WTC11 (cell line): ENCODE data around the gene ABI3. TPM values are rescaled to one million over a fixed set of nuclear protein-coding genes. Genes with fewer than 3 reads are reported as not detected.

Source experiments
- ATAC-seq: fragments of 200-7000 bp; cut with Tn5 transposase; 2 replicates; pipeline ENCODE4 v1.10.0; 2021; ENCODE audit warnings: mild to moderate bottlenecking, moderate library complexity
- CTCF ChIA-PET: fragments of 300-600 bp; sonication (Branson Sonifier 250); formaldehyde crosslinking; loops from one replicate; lab custom pipeline; 2021; ENCODE audit warnings: antibody characterized with exemption; lab: Charles Lee
- POLR2A ChIA-PET: fragments of 350-600 bp; sonication (Branson Sonifier 250); formaldehyde crosslinking; loops from one replicate; lab custom pipeline; 2021; ENCODE audit warnings: antibody characterized with exemption; lab: Charles Lee
- DNase-seq: peaks from one replicate; pipeline ENCODE4 v3.0.0; 2021; ENCODE audit warnings: low spot score
- H3K27ac Mint-ChIP-seq: 2 replicates; pipeline ENCODE4 v1.8.0; 2021; ENCODE audit warnings: mixed read lengths
- H3K27me3 Mint-ChIP-seq: 2 replicates; pipeline ENCODE4 v1.8.0; 2021; ENCODE audit warnings: low read depth, mild to moderate bottlenecking, moderate library complexity, mixed read lengths
- H3K36me3 Mint-ChIP-seq: 2 replicates; pipeline ENCODE4 v1.8.0; 2021; ENCODE audit warnings: mixed read lengths
- H3K4me1 Mint-ChIP-seq: 2 replicates; pipeline ENCODE4 v1.8.0; 2022; ENCODE audit warnings: mixed read lengths
- H3K4me3 Mint-ChIP-seq: 2 replicates; pipeline ENCODE4 v1.8.0; 2021; ENCODE audit warnings: mild to moderate bottlenecking, moderate library complexity, mixed read lengths
- H3K9me3 Mint-ChIP-seq: 2 replicates; pipeline ENCODE4 v1.8.0; 2021; ENCODE audit warnings: mixed read lengths
- ATF1 ChIP-seq: sonication (generic); formaldehyde crosslinking; IDR thresholded peaks from 2 replicates; pipeline ENCODE4 v1.8.1; 2023; ENCODE audit warnings: mild to moderate bottlenecking, moderate library complexity, missing genetic modification reagents
- CBFB ChIP-seq: sonication (generic); formaldehyde crosslinking; IDR thresholded peaks from 2 replicates; pipeline ENCODE4 v1.8.1; 2022; ENCODE audit warnings: mild to moderate bottlenecking, low read depth, missing genetic modification reagents
- CREM ChIP-seq: sonication (generic); formaldehyde crosslinking; IDR thresholded peaks from 2 replicates; pipeline ENCODE4 v1.8.1; 2022; ENCODE audit warnings: mild to moderate bottlenecking, missing genetic modification reagents, moderate library complexity
- ELF4 ChIP-seq: sonication (generic); formaldehyde crosslinking; IDR thresholded peaks from 2 replicates; pipeline ENCODE4 v1.8.1; 2022; ENCODE audit warnings: low read depth, mild to moderate bottlenecking, moderate library complexity, missing genetic modification reagents
- EMX1 ChIP-seq: fragments of 250-450 bp; sonication (Bioruptor Pico); IDR thresholded peaks from 2 replicates; pipeline ENCODE4 v1.8.0; 2021; ENCODE audit warnings: mild to moderate bottlenecking
- GABPB1 ChIP-seq: sonication (generic); formaldehyde crosslinking; IDR thresholded peaks from 2 replicates; pipeline ENCODE4 v1.8.1; 2023; ENCODE audit warnings: mild to moderate bottlenecking, missing genetic modification reagents
- JAZF1 ChIP-seq: fragments of 250-450 bp; sonication (Bioruptor Pico); IDR thresholded peaks from 2 replicates; pipeline ENCODE4 v1.9.0; 2021; ENCODE audit warnings: moderate library complexity, mild to moderate bottlenecking, inconsistent platforms
- KAT7 ChIP-seq: sonication (generic); formaldehyde crosslinking; IDR thresholded peaks from 2 replicates; pipeline ENCODE4 v1.8.1; 2023; ENCODE audit warnings: missing genetic modification reagents, mild to moderate bottlenecking, borderline replicate concordance
- NR2C2 ChIP-seq: sonication (generic); formaldehyde crosslinking; IDR thresholded peaks from 2 replicates; pipeline ENCODE4 v1.8.0; 2022; ENCODE audit warnings: mild to moderate bottlenecking, missing genetic modification reagents
- SMAD3 ChIP-seq: sonication (generic); formaldehyde crosslinking; IDR thresholded peaks from 2 replicates; pipeline ENCODE4 v1.8.0; 2022; ENCODE audit warnings: missing genetic modification reagents, mild to moderate bottlenecking, borderline replicate concordance
- SP1 ChIP-seq: sonication (generic); formaldehyde crosslinking; conservative IDR thresholded peaks from 2 replicates; pipeline ENCODE4 v1.8.1; 2022; ENCODE audit warnings: missing genetic modification reagents
- ZBTB21 ChIP-seq: sonication (generic); formaldehyde crosslinking; IDR thresholded peaks from 2 replicates; pipeline ENCODE4 v1.8.1; 2023; ENCODE audit warnings: mild to moderate bottlenecking, missing genetic modification reagents, borderline replicate concordance
- ZNF138 ChIP-seq: sonication (generic); formaldehyde crosslinking; conservative IDR thresholded peaks from 2 replicates; pipeline ENCODE4 v1.8.1; 2022; ENCODE audit warnings: mild to moderate bottlenecking, moderate library complexity, missing genetic modification reagents
- ZNF263 ChIP-seq: sonication (generic); formaldehyde crosslinking; IDR thresholded peaks from 2 replicates; pipeline ENCODE4 v1.8.1; 2022; ENCODE audit warnings: low read depth, mild to moderate bottlenecking, moderate library complexity, missing genetic modification reagents
- ZNF317 ChIP-seq: sonication (generic); formaldehyde crosslinking; IDR thresholded peaks from 2 replicates; pipeline ENCODE4 v1.8.1; 2023; ENCODE audit warnings: low read depth, mild to moderate bottlenecking, moderate library complexity, missing genetic modification reagents, borderline replicate concordance
- total RNA-seq: library from RNA; stranded (reverse); gene quantifications from 3 replicates; pipeline ENCODE4 v1.2.3, GENCODE V29; 2021
- TF ChIP-seq, protein P1 (sequence below): sonication (generic); formaldehyde crosslinking; IDR thresholded peaks from 2 replicates; pipeline ENCODE4 v1.8.1; 2023; ENCODE audit warnings: mild to moderate bottlenecking, missing genetic modification reagents, moderate library complexity
- TF ChIP-seq, protein P2 (sequence below): fragments of 250-450 bp; sonication (Bioruptor Pico); IDR thresholded peaks from 2 replicates; pipeline ENCODE4 v1.9.0; 2021; ENCODE audit warnings: mild to moderate bottlenecking
- TF ChIP-seq, protein P3 (sequence below): sonication (generic); formaldehyde crosslinking; conservative IDR thresholded peaks from 2 replicates; pipeline ENCODE4 v1.8.1; 2022; ENCODE audit warnings: mild to moderate bottlenecking, missing genetic modification reagents
- TF ChIP-seq, protein P4 (sequence below): sonication (generic); formaldehyde crosslinking; IDR thresholded peaks from 2 replicates; pipeline ENCODE4 v1.8.0; 2023; ENCODE audit warnings: mild to moderate bottlenecking, missing genetic modification reagents
- TF ChIP-seq, protein P5 (sequence below): fragments of 250-450 bp; sonication (Bioruptor Pico); IDR thresholded peaks from 2 replicates; pipeline ENCODE4 v1.9.0; 2021; ENCODE audit warnings: mild to moderate bottlenecking, borderline replicate concordance
- TF ChIP-seq, protein P6 (sequence below): sonication (generic); formaldehyde crosslinking; IDR thresholded peaks from 2 replicates; pipeline ENCODE4 v1.8.0; 2022; ENCODE audit warnings: mild to moderate bottlenecking, missing genetic modification reagents
- TF ChIP-seq, protein P7 (sequence below): fragments of 250-450 bp; sonication (Bioruptor Pico); IDR thresholded peaks from 2 replicates; pipeline ENCODE4 v1.8.0; 2021; ENCODE audit warnings: mild to moderate bottlenecking
- TF ChIP-seq, protein P8 (sequence below): sonication (generic); formaldehyde crosslinking; IDR thresholded peaks from 2 replicates; pipeline ENCODE4 v1.8.0; 2022; ENCODE audit warnings: mild to moderate bottlenecking, missing genetic modification reagents

Gene ABI3
- total RNA-seq, 1 experiment from 2014 or later = 1.5 TPM

DNA sequence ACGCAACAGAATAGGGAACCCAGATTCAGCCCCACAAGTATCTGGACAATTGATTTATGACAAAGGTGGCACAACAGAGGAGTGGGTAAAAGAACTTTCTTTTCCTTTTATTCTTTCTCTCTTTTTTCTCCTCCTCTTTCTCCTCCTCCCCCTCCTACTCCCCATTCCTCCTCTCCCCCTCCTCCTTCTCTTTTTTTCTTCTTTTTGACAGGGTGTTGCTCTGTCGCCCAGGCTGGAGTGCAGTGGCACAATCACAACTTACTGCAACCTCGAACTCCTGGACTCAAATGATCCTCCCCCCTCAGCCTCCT, 16.3 kb upstream of the ABI3 start:
- no peaks in the 10 kb centered on the region for H3K36me3 Mint-ChIP-seq
- TF ChIP-seq SMAD3 (no peak), CBFB (no peak), GABPB1 (CRISPR knock-in tag) (no peak), EMX1 (CRISPR knock-in tag) (no peak), JAZF1 (CRISPR knock-in tag) (no peak), KAT7 (CRISPR knock-in tag) (no peak)
- TF ChIP-seq, protein P1, sequence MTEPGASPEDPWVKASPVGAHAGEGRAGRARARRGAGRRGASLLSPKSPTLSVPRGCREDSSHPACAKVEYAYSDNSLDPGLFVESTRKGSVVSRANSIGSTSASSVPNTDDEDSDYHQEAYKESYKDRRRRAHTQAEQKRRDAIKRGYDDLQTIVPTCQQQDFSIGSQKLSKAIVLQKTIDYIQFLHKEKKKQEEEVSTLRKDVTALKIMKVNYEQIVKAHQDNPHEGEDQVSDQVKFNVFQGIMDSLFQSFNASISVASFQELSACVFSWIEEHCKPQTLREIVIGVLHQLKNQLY = no peak
- TF ChIP-seq, protein P2, sequence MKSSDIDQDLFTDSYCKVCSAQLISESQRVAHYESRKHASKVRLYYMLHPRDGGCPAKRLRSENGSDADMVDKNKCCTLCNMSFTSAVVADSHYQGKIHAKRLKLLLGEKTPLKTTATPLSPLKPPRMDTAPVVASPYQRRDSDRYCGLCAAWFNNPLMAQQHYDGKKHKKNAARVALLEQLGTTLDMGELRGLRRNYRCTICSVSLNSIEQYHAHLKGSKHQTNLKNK (CRISPR knock-in tag) = no peak
- H3K4me3 Mint-ChIP-seq = peak overlapping the region; percentile 96
- peaks cover 10% of the 10 kb centered on the region for H3K4me1 Mint-ChIP-seq
- ChIA-PET CTCF (interaction anchor here (1.8 to 3.2 kb wide), 2 partner anchors 14 to 34 kb away, joined by 7 to 26 read pairs; partner anchors contain the start of gene PHOSPHO1), POLR2A (no interaction called here)
- no peak overlapping the region for H3K27ac Mint-ChIP-seq
- no peak for ATAC-seq
- DNase-seq = no peak
- no peaks in the 10 kb centered on the region for H3K9me3 Mint-ChIP-seq
- no peaks in the 10 kb centered on the region; the same call in 1 of the 2 replicates for H3K27me3 Mint-ChIP-seq

DNA sequence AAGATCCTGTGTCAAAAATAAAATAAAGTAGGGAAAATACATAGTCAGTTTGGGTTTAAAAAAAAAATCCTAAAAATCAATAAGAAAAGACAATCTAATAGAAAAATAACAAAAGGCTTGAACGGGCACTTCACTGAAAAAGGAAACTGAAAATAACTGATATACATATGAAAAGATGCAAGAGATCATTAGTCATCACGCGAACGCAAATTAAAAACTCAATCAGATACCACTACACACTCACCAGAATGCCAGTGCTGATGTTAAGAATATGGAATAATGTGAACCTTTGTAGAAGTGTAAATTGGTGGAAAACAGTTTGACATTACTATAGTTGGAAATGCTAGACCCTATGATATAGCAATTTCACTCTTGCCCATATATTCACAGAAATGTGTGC, 14.8 kb upstream of the ABI3 start:
- Mint-ChIP-seq H3K27ac (no peak overlapping the region), H3K36me3 (no peaks in the 10 kb centered on the region), H3K4me3 (no peak overlapping the region), H3K4me1 (peaks cover 10% of the 10 kb centered on the region), H3K27me3 (no peaks in the 10 kb centered on the region; the same call in 1 of the 2 replicates), H3K9me3 (no peaks in the 10 kb centered on the region)
- ChIA-PET POLR2A (no interaction called here), CTCF (no interaction called here)
- no peak for DNase-seq
- no peak for ATAC-seq
- TF ChIP-seq ATF1 (no peak), ZNF263 (CRISPR knock-in tag) (no peak), ZNF138 (no peak), SP1 (CRISPR knock-in tag) (no peak), CBFB (no peak), ELF4 (CRISPR knock-in tag) (no peak), ZBTB21 (CRISPR knock-in tag) (no peak), CREM (CRISPR knock-in tag) (no peak), ZNF317 (no peak), NR2C2 (CRISPR knock-in tag) (no peak)
- TF ChIP-seq, protein P2 (CRISPR knock-in tag) = no peak
- TF ChIP-seq, protein P1 = no peak
- TF ChIP-seq, protein P3, sequence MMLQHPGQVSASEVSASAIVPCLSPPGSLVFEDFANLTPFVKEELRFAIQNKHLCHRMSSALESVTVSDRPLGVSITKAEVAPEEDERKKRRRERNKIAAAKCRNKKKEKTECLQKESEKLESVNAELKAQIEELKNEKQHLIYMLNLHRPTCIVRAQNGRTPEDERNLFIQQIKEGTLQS (CRISPR knock-in tag) = no peak
- TF ChIP-seq, protein P4, sequence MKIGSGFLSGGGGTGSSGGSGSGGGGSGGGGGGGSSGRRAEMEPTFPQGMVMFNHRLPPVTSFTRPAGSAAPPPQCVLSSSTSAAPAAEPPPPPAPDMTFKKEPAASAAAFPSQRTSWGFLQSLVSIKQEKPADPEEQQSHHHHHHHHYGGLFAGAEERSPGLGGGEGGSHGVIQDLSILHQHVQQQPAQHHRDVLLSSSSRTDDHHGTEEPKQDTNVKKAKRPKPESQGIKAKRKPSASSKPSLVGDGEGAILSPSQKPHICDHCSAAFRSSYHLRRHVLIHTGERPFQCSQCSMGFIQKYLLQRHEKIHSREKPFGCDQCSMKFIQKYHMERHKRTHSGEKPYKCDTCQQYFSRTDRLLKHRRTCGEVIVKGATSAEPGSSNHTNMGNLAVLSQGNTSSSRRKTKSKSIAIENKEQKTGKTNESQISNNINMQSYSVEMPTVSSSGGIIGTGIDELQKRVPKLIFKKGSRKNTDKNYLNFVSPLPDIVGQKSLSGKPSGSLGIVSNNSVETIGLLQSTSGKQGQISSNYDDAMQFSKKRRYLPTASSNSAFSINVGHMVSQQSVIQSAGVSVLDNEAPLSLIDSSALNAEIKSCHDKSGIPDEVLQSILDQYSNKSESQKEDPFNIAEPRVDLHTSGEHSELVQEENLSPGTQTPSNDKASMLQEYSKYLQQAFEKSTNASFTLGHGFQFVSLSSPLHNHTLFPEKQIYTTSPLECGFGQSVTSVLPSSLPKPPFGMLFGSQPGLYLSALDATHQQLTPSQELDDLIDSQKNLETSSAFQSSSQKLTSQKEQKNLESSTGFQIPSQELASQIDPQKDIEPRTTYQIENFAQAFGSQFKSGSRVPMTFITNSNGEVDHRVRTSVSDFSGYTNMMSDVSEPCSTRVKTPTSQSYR (CRISPR knock-in tag) = no peak
- TF ChIP-seq, protein P5, sequence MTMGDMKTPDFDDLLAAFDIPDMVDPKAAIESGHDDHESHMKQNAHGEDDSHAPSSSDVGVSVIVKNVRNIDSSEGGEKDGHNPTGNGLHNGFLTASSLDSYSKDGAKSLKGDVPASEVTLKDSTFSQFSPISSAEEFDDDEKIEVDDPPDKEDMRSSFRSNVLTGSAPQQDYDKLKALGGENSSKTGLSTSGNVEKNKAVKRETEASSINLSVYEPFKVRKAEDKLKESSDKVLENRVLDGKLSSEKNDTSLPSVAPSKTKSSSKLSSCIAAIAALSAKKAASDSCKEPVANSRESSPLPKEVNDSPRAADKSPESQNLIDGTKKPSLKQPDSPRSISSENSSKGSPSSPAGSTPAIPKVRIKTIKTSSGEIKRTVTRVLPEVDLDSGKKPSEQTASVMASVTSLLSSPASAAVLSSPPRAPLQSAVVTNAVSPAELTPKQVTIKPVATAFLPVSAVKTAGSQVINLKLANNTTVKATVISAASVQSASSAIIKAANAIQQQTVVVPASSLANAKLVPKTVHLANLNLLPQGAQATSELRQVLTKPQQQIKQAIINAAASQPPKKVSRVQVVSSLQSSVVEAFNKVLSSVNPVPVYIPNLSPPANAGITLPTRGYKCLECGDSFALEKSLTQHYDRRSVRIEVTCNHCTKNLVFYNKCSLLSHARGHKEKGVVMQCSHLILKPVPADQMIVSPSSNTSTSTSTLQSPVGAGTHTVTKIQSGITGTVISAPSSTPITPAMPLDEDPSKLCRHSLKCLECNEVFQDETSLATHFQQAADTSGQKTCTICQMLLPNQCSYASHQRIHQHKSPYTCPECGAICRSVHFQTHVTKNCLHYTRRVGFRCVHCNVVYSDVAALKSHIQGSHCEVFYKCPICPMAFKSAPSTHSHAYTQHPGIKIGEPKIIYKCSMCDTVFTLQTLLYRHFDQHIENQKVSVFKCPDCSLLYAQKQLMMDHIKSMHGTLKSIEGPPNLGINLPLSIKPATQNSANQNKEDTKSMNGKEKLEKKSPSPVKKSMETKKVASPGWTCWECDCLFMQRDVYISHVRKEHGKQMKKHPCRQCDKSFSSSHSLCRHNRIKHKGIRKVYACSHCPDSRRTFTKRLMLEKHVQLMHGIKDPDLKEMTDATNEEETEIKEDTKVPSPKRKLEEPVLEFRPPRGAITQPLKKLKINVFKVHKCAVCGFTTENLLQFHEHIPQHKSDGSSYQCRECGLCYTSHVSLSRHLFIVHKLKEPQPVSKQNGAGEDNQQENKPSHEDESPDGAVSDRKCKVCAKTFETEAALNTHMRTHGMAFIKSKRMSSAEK (CRISPR knock-in tag) = no peak
- TF ChIP-seq, protein P6, sequence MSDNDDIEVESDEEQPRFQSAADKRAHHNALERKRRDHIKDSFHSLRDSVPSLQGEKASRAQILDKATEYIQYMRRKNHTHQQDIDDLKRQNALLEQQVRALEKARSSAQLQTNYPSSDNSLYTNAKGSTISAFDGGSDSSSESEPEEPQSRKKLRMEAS (CRISPR knock-in tag) = no peak
- TF ChIP-seq, protein P7, sequence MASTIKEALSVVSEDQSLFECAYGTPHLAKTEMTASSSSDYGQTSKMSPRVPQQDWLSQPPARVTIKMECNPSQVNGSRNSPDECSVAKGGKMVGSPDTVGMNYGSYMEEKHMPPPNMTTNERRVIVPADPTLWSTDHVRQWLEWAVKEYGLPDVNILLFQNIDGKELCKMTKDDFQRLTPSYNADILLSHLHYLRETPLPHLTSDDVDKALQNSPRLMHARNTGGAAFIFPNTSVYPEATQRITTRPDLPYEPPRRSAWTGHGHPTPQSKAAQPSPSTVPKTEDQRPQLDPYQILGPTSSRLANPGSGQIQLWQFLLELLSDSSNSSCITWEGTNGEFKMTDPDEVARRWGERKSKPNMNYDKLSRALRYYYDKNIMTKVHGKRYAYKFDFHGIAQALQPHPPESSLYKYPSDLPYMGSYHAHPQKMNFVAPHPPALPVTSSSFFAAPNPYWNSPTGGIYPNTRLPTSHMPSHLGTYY = no peak
- TF ChIP-seq, protein P8, sequence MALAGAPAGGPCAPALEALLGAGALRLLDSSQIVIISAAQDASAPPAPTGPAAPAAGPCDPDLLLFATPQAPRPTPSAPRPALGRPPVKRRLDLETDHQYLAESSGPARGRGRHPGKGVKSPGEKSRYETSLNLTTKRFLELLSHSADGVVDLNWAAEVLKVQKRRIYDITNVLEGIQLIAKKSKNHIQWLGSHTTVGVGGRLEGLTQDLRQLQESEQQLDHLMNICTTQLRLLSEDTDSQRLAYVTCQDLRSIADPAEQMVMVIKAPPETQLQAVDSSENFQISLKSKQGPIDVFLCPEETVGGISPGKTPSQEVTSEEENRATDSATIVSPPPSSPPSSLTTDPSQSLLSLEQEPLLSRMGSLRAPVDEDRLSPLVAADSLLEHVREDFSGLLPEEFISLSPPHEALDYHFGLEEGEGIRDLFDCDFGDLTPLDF = no peak
